ENCODE results near the gene CENPC. TPM values are rescaled to one million over a fixed set of nuclear protein-coding genes. Genes with fewer than 3 reads are reported as not detected.
"Not testable (repeated sequence)": the region's sequence is repeated elsewhere in the genome, so short reads cannot be mapped to it uniquely, and the experiment has no call there.

The CENPC gene
- total RNA-seq, 1 donor from 2014 or later, result 27.7 TPM

DNA sequence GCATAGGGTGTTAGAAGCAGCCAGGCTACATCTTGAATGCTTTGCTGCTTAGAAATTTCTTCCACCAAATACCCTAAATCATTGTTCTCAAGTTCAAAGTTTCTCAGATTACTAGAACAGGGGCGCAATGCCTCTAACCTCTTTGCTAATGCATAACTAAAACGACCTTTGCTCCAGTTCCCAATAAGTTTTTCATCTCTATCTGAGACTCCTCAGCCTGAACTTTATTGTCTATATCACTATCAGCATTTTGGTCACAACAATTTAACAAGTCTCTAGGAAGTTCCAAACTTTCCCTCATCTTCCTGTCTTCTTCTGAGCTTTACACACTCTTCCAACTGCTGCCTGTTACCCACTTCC is 92.5 kb downstream of the CENPC start:
- Mint-ChIP-seq H3K4me1 (ENCODE audit: low read depth) (peaks cover 11% of the 10 kb centered on the region), H3K36me3 (ENCODE audit: low read depth) (peaks cover 18% of the 10 kb centered on the region), H3K27ac (peak overlapping the region; percentile 1)
- intact Hi-C loops (cut with micrococcal nuclease); H3K4me3 Mint-ChIP-seq; H3K27me3 Mint-ChIP-seq (ENCODE audit: insufficient read depth); H3K9me3 Mint-ChIP-seq; DNase-seq (ENCODE audit: low spot score): not testable (repeated sequence)

DNA sequence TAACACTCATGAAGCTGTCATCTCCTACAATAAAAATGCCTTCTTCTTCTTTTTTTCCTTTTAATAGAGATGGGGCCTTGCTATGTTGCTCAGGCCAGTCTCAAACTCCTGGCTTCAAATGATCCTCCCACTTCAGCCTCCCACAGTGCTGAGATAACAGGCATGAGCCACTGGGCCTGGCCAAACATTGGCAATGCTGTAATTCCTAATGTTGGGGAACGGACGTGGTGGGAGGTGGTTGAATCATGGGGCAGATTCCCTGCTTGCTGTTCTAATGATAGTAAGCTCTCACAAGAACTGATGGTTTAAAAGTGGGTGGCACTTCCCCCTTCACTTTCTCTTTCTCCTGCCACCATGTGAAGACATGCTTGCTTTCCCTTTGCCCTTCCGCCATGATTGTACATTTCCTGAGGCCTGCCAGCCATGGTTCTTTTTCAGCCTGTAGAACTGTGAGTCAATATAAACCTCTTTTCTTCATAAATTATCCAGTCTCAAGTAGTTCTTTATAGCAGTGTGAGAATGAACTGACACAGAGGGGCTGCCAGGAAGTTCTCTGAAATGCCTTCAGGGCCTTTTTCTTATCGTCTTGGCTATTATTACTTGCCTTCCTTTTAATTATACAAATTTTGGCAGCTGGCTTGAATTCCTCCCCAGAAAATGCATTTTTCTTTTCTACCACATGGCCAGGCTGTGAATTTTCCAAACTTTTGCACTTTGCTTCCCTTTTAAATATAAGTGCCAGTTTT is 93.0 kb downstream of the CENPC start:
- Mint-ChIP-seq H3K27ac (no peak overlapping the region), H3K4me3 (no peak overlapping the region), H3K9me3 (peaks cover 13% of the 10 kb centered on the region), H3K36me3 (ENCODE audit: low read depth) (peaks cover 15% of the 10 kb centered on the region), H3K4me1 (ENCODE audit: low read depth) (peaks cover 11% of the 10 kb centered on the region), H3K27me3 (ENCODE audit: insufficient read depth) (no peaks in the 10 kb centered on the region)
- DNase-seq (ENCODE audit: low spot score), result no peak
- intact Hi-C loops (cut with micrococcal nuclease), result no loop called here

GRCh38 chr4:67451464-67451863 is 93.8 kb downstream of the CENPC start:
- Mint-ChIP-seq H3K4me1 (ENCODE audit: low read depth) (peaks cover 11% of the 10 kb centered on the region), H3K4me3 (no peak overlapping the region), H3K36me3 (ENCODE audit: low read depth) (peaks cover 15% of the 10 kb centered on the region), H3K27me3 (ENCODE audit: insufficient read depth) (no peaks in the 10 kb centered on the region), H3K27ac (no peak overlapping the region), H3K9me3 (peaks cover 13% of the 10 kb centered on the region)
- DNase-seq (ENCODE audit: low spot score), result no peak
- intact Hi-C loops (cut with micrococcal nuclease), result no loop called here

- Mint-ChIP-seq H3K36me3 (ENCODE audit: low read depth) (peaks cover 12% of the 10 kb centered on the region), H3K27me3 (ENCODE audit: insufficient read depth) (no peaks in the 10 kb centered on the region), H3K4me3 (no peak overlapping the region), H3K9me3 (peaks cover 13% of the 10 kb centered on the region), H3K27ac (no peak overlapping the region), H3K4me1 (ENCODE audit: low read depth) (peaks cover 11% of the 10 kb centered on the region)
- intact Hi-C loops (cut with micrococcal nuclease), result no loop called here
- no peak for DNase-seq (ENCODE audit: low spot score)
These were observed 96.7 kb downstream of the CENPC start for GRCh38 chr4:67448621-67449020.

DNA sequence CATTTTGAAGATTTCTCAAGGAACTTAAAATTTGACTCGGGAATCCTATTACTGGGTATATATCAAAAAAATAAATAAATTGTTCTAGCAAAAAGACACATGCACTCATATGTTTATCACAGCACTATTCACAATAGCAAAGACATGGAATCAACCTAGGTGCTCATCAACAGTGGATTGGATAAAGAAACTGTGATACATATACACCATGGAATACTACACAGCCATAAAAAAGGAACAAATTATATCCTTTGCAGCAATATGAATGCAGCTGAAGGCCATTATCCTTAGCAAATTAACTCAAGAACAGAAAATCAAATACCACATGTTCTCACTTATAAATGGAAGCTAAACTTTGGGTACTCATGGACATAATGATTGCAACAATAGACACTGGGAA is 97.4 kb downstream of the CENPC start:
- Mint-ChIP-seq H3K9me3 (peaks cover 10% of the 10 kb centered on the region), H3K4me1 (ENCODE audit: low read depth) (peaks cover 5% of the 10 kb centered on the region), H3K27me3 (ENCODE audit: insufficient read depth) (no peaks in the 10 kb centered on the region), H3K36me3 (ENCODE audit: low read depth) (peaks cover 8% of the 10 kb centered on the region), H3K27ac (no peak overlapping the region), H3K4me3 (no peak overlapping the region)
- intact Hi-C loops (cut with micrococcal nuclease), result no loop called here
- no peak for DNase-seq (ENCODE audit: low spot score)

DNA sequence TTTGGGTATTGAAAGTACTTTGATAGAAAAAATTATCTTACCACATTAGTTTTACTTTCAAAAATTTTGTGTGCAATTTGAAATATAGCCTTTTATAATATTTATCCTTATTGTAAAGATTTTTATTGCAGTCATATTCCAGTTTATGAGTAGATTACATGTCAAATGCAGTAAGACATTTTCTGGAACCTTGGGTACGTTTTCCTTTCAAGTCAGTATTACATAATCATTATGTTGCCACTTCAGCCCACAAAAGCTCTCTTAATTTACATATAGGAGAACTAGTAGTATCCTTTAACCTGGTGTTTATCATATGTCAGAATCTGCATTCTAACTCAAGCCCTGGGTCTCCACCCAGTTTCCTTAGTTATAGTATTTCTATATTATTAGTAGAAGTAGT is 98.5 kb downstream of the CENPC start:
- no peaks in the 10 kb centered on the region for H3K4me1 Mint-ChIP-seq (ENCODE audit: low read depth)
- H3K9me3 Mint-ChIP-seq, result peaks cover 10% of the 10 kb centered on the region
- peaks cover 7% of the 10 kb centered on the region for H3K36me3 Mint-ChIP-seq (ENCODE audit: low read depth)
- intact Hi-C loops (cut with micrococcal nuclease), result no loop called here
- H3K27ac Mint-ChIP-seq, result no peak overlapping the region
- DNase-seq (ENCODE audit: low spot score), result no peak
- no peak overlapping the region for H3K4me3 Mint-ChIP-seq
- no peaks in the 10 kb centered on the region for H3K27me3 Mint-ChIP-seq (ENCODE audit: insufficient read depth)

DNA sequence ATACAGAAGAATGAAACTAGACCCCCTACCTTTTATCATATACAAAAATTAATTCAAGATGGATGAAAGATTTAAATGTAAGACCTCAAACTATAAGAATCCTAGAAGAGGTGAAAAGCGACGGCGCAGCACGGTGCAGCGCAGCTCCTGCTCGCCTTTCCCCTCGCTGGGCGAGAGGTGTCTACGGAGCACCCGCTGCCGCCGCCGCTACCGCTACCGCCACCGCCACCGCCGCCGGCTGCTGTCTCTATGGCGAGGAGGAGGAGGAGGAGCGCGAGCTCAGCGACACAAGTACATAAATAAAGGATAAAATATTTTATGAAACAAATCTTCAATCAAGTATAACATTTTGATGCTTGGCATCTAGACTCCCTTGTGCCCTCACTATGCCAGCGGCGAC is 99.4 kb downstream of the CENPC start:
- H3K9me3 Mint-ChIP-seq; H3K4me3 Mint-ChIP-seq; H3K27me3 Mint-ChIP-seq (ENCODE audit: insufficient read depth); DNase-seq (ENCODE audit: low spot score); H3K36me3 Mint-ChIP-seq (ENCODE audit: low read depth); H3K4me1 Mint-ChIP-seq (ENCODE audit: low read depth); H3K27ac Mint-ChIP-seq; intact Hi-C loops (cut with micrococcal nuclease): not testable (repeated sequence)

GRCh38 chr4:67438975-67439374 is 106.3 kb downstream of the CENPC start:
- no peaks in the 10 kb centered on the region for H3K27me3 Mint-ChIP-seq (ENCODE audit: insufficient read depth)
- DNase-seq (ENCODE audit: low spot score), result no peak
- H3K9me3 Mint-ChIP-seq, result peaks cover 3% of the 10 kb centered on the region
- H3K4me1 Mint-ChIP-seq (ENCODE audit: low read depth), result no peaks in the 10 kb centered on the region
- intact Hi-C loops (cut with micrococcal nuclease), result no loop called here
- H3K4me3 Mint-ChIP-seq, result no peak overlapping the region
- no peak overlapping the region for H3K27ac Mint-ChIP-seq
- peaks cover 20% of the 10 kb centered on the region for H3K36me3 Mint-ChIP-seq (ENCODE audit: low read depth)

DNA sequence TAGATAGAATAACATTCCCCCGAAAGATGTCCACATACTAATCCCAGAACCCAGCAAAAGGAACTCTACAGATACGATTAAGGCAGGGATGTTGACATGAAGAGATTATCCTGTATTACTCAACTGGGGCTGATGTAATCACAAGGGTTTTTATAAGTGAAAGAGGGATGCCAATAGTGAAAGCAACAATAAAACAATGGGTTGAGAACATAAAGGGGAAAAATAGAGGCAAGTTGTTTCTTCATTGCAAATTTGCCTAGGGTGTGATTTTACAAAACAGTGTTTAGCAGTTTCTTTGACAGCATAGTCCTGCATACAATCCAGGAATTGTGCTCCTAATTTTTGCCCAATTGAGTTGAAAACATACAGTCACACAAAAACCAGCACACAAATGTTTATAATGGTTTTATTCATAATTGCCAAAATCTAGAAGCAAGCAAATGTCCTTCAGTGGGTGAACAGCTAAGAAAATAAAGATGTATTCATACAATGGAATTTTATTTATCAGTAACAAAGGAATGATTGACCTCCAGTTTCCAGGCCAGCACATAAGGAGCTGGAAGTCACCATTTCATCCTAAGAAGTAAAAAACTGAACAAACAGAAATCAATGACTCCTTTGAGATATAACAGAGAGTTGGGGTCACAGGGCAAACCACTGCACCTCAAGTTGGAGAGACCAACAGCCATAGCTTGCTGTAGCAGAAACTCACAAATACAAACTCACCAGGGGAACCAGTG is 107.2 kb downstream of the CENPC start:
- H3K4me1 Mint-ChIP-seq (ENCODE audit: low read depth), result no peaks in the 10 kb centered on the region
- no peak overlapping the region for H3K27ac Mint-ChIP-seq
- intact Hi-C loops (cut with micrococcal nuclease), result no loop called here
- H3K27me3 Mint-ChIP-seq (ENCODE audit: insufficient read depth), result no peaks in the 10 kb centered on the region
- no peak for DNase-seq (ENCODE audit: low spot score)
- peaks cover 20% of the 10 kb centered on the region for H3K36me3 Mint-ChIP-seq (ENCODE audit: low read depth)
- no peak overlapping the region for H3K4me3 Mint-ChIP-seq
- H3K9me3 Mint-ChIP-seq, result peaks cover 3% of the 10 kb centered on the region

DNA sequence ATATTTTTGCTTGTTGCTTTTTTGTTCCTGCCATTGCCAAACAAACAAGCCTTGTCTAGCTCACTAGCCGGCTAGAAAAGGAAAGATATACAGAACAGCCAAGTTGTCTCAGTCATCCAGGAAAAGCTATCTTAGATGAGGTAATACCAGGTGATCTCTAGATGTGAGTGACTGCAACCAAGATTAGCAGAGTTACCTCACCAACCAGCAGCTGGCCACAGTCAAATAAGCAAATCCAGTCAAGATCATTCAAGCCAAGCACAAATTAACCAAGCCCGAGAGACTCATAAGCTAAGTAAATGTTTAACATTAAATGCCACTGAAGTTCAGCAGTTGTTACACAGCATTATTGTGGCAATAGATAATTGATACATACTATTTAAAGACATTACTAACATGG is 108.6 kb downstream of the CENPC start:
- intact Hi-C loops (cut with micrococcal nuclease), result no loop called here

GRCh38 chr4:67430989-67431388 is 114.3 kb downstream of the CENPC start:
- Mint-ChIP-seq H3K27ac (no peak overlapping the region), H3K27me3 (ENCODE audit: insufficient read depth) (no peaks in the 10 kb centered on the region), H3K36me3 (ENCODE audit: low read depth) (peaks cover 8% of the 10 kb centered on the region), H3K4me3 (no peak overlapping the region), H3K9me3 (peaks cover 3% of the 10 kb centered on the region), H3K4me1 (ENCODE audit: low read depth) (no peaks in the 10 kb centered on the region)
- no peak for DNase-seq (ENCODE audit: low spot score)
- intact Hi-C loops (cut with micrococcal nuclease), result no loop called here

More for the DNA sequence above, 108.6 kb downstream of the CENPC start:
- Mint-ChIP-seq H3K27ac (no peak overlapping the region), H3K4me1 (ENCODE audit: low read depth) (no peaks in the 10 kb centered on the region), H3K4me3 (no peak overlapping the region), H3K9me3 (peaks cover 3% of the 10 kb centered on the region), H3K27me3 (ENCODE audit: insufficient read depth) (no peaks in the 10 kb centered on the region), H3K36me3 (ENCODE audit: low read depth) (peaks cover 16% of the 10 kb centered on the region)
- no peak for DNase-seq (ENCODE audit: low spot score)

DNA sequence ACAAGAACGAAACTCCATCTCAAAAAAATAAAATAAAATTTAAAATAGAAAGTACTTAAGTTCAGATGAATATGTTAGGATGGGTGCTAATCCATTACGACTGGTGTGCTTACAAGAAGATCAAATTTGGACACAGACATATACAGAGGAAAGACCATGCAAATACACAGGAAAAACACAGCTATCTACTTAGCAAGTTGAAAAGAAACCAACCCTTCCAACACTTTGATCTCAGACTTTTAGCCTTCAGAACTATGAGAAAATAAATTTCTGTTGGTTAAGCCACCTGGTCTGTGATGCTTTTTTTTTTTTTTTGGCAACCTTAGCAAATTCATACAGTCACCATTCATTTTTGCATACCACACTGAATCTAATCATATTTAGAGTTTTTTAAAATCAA is 116.5 kb downstream of the CENPC start:
- intact Hi-C loops (cut with micrococcal nuclease), result no loop called here
- no peaks in the 10 kb centered on the region for H3K4me1 Mint-ChIP-seq (ENCODE audit: low read depth)
- no peak for DNase-seq (ENCODE audit: low spot score)
- H3K9me3 Mint-ChIP-seq, result no peaks in the 10 kb centered on the region
- H3K36me3 Mint-ChIP-seq (ENCODE audit: low read depth), result peaks cover 1% of the 10 kb centered on the region
- no peak overlapping the region for H3K4me3 Mint-ChIP-seq
- H3K27ac Mint-ChIP-seq, result no peak overlapping the region
- no peaks in the 10 kb centered on the region for H3K27me3 Mint-ChIP-seq (ENCODE audit: insufficient read depth)

Measured in activated T-helper 1 cell treated with anti-CD3 and anti-CD28 coated beads, Interleukin-12 subunit alpha, Interleukin-12 subunit beta, Interleukin-2, Interleukin-4 antibody, amounts not matched to agents 30 ng/mL and 10 ng/mL and 1 ng/mL, durations not matched to agents 14 hours and 24 hours and 36 hours (primary cell).